Stimulated activated CD4-positive, alpha-beta T cell treated with anti-CD3 and anti-CD28 coated beads, Interleukin-1b, Interleukin-23, amount 100 ng/mL, for 24 hours (primary cell): ENCODE results near the gene PCED1B.

ENCODE experiments used
- DNase-seq, 4 experiments: peaks; one replicate each; pipeline ENCODE4 v3.0.0-alpha.2; 2020; ENCODE audit warnings: low read depth in 4 of 4, low spot score in 1 of 4

PCED1B gene

DNA sequence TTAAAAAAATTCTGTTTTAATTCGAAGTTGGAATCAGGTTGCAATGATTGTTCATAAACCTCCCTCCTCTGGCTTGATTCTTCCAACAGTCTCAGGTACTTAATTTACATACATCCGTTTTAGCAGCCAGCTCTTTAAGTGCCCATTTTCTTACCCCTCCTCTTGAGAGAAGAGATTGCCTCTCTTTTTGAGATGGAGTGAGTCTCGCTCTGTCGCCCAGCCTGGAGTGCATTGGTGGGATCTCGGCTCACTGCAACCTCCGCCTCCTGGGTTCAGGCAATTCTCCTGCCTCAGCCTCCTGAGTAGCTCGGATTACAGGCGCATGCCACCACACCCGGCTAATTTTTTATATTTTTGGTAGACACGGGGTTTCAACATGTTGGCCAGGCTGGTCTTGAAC is 146.8 kb downstream of the PCED1B start:
- DNase-seq: no peak

DNA sequence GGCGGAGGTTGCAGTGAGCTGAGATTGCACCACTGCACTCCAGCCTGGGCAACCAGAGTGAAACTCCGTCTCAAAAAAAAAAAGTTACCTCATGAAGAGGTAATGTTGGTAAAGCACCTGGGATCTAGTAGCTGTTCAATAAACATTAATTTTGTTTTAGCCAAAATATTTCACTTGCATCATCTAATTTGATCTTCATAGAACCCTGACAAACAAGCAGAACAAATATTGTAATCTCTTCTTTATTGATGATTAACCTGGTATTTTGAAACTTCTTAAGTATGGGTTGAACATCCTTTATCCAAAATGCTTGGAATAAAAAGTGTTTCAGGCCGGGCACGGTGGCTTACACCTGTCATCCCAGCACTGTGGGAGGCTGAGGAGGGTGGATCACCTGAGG is 149.4 kb downstream of the PCED1B start:
- no peak for DNase-seq

DNA sequence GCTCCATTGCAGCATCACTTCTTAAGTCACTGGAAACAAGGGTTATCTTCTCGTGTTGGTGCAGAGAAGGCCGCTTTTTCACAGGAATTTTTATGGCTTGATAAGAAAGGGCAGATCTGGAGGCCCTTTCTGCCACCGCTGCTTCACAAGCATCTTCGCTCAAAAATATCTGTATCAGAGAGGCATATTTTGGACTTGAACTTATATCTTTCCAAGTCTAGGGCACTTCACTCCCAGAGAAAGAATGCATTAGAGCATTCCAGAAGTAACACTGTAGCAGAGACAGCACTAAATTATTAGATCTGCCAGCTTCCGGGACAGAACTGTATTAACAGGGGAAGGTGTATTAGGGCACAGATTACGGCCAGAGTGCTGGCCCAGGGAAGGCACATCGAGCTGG is 152.0 kb downstream of the PCED1B start:
- no peak for DNase-seq

DNA sequence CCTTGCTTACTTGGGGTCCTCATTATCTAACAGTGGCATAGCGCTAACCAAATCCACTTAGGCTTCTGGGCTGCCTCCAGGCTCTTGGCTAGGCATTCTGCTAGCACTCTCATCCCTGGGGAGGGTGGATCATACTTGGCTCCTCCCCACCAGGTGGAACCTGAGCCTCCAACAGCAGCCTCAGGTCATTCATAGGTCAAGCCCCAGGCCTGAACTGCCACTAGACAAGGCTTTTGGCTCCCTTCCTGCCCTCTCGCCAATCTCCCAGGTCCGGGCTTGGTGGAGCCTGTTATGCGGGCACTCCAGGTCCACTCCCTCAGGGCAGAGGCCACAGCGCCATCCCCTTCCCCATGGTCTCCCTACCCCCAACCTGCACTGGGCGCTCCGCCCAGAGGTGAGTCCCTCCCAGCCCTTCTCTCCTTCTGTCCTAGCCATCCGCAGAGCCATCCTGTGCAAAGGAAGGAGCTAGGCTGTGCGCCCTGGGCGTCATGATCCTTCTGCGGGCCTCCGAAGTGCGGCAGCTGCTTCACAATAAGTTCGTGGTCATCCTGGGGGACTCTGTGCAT is 155.2 kb downstream of the PCED1B start:
- no peak for DNase-seq

DNA sequence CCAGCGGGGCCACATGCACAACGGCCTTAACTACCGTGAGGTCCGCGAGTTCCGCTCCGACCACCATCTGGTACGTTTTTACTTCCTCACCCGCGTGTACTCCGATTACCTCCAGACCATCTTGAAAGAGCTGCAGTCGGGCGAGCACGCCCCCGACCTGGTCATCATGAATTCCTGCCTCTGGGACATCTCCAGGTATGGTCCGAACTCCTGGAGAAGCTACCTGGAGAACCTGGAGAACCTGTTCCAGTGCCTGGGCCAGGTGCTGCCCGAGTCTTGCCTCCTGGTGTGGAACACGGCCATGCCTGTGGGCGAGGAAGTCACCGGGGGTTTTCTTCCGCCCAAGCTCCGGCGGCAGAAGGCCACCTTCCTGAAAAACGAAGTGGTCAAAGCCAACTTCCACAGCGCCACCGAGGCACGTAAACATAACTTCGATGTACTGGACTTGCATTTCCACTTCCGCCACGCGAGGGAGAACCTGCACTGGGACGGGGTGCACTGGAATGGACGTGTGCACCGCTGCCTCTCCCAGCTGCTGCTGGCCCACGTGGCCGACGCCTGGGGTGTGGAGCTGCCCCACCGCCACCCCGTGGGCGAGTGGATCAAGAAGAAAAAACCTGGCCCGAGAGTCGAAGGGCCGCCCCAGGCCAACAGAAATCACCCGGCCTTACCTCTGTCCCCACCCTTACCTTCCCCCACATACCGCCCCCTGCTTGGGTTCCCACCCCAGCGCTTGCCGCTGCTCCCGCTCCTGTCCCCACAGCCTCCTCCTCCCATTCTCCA is 156.0 kb downstream of the PCED1B start:
- no peak for DNase-seq

DNA sequence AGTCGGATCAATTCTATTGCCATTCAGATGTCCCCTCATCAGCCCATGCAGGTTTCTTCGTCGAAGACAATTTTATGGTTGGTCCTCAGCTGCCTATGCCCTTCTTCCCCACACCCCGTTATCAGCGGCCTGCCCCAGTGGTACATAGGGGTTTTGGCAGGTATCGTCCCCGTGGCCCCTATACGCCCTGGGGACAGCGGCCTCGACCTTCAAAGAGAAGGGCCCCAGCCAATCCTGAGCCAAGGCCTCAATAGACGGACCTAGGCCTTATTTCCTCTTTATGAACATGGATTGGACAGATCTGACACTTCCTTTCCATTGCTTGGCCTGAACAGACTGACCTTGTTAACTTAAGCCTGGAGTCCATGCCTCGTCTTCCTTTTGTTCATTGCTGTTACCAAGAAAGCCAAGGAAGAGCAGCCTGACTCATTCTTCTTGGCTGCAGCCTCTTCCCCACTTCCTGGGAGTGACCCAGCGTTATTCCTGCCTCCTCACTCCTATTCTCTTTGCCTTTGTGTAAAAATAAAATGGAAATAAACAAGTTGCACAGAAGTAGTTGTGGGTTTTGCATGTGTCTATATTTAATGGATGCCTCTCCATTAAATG is 156.8 kb downstream of the PCED1B start:
- DNase-seq: no peak

DNA sequence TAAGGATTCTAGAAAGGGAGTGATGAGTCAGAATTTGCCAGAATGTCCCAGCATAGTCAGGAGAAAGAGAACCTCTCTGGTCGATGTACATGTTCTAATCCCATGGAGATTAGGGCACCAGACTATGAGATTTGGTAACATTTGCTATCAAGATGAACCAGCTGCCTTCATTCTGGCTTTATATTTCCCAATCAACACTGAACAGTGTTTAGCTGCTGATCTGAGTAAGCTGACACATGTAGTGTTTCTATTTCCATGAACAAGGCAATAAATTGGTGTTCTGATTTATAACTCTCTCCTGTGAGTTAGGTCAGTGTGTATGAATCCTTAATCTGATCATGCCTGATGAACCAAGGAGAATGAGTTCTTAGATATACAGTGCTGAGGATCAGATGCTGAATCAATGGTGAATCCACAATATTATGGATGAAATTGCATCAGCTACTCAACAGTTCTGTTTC is 158.4 kb downstream of the PCED1B start:
- no peak for DNase-seq

DNA sequence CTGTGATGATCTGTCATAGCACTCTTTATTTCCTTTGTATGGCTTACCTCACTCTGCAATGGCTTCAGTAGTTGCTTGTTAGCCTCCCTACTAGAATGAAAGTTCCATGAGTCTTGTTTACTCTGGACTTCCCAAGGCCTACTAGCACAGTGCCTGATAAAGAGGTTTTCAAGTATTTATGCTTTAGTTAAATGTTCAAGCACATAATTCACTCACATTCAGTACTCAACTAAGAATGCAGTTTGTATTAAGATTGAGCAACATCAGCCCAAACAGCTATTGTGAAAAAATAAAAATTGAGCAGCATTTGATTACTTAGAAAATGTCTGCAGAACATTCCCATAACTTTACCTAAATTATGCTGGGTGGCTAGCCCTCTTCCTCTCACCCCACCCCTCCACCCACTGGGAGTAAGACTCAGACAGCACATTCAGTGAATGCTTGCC is 159.3 kb downstream of the PCED1B start:
- DNase-seq: no peak

DNA sequence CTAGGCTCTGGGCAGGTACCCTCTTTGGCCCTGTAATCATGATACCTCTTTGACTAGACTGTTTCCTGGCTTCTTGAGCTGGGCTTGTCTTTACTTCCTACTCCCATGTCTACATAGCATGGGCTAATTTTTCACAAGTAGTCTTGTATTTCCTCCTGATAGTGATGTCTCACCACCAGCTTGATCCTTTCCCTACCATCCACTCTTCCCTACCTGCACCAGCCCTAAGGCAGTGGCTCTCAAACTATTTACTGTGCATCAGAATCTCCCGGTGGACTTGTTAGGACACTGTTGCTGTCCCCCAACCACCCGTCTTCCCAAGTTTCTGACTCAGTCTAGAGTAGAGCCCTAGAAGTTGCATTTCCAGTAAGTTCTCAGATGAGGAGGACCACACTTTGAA is 163.0 kb downstream of the PCED1B start:
- no peak for DNase-seq

DNA sequence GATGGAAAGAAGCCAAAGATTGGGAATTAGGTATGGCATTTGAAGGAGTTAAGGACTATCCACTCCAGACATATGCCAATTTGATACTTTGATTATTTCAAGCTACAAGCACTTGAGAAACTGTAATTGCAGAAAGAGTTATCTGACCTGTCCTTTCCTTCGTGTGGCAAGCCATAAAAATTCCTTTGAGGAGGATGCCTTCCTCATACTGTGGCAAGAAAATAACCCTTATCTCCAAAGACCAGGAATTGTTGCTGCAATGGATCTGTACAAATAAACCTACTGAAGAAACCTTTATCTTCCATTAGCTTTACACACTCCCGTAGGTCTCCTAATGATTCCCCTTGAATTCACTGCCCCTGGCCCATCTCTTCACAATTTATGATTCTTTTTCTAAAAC is 165.4 kb downstream of the PCED1B start:
- DNase-seq: no peak

DNA sequence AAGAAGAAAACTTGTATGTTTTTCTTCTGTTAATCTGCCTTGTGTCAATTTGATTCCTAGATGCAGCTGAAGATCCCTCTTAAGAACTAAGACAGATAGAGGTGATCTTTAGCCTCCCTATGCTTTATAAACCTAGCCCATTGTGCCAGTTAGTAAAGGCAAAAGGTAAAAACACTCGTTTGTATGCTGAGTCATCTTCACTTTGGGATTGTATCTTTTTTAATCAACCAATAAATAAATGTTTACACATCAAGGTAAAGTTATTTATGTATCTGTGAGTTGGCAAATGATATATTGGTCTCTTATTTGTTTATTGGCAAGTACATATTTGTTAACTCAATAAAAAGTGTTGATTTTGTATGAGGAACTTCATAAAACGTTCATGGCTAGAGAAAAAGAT is 166.2 kb downstream of the PCED1B start:
- DNase-seq: no peak

DNA sequence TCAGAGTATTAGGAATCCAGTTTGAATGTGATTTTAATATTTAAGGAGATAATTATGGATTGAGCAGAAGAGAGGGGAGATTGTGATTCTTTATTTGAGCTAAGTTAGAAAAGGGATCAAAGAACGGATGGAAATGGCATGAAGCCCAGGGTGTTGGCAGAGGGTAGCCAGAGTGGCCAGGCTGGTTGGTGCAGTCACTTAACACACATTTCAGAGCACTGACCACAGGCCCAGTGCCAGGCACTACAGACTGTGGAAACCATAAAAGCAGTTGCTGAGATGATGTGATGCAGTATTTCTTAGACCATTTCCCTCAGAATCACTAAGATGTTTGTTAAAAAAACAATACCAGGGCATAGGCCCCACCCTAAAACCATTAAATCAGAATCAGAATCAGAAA is 168.0 kb downstream of the PCED1B start:
- no peak for DNase-seq

DNA sequence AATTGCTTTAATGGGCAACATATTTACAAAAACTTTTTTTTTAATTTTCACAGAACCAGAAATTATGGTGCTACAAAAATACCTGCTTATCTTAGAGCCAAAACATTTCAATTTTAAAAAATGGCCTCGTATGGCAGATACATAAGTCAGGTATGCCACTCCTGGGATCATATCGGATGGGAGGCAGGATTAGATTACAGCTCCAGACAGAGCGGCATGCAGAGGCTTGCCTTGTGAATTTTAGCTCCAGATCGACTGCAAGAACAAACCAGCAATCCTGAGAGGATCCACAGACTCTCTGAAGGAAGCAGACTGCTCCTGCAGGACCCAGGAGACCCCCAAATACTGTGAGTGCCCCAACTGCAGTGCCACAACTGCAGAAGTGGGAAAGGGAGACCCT is 169.7 kb downstream of the PCED1B start:
- DNase-seq: no peak

DNA sequence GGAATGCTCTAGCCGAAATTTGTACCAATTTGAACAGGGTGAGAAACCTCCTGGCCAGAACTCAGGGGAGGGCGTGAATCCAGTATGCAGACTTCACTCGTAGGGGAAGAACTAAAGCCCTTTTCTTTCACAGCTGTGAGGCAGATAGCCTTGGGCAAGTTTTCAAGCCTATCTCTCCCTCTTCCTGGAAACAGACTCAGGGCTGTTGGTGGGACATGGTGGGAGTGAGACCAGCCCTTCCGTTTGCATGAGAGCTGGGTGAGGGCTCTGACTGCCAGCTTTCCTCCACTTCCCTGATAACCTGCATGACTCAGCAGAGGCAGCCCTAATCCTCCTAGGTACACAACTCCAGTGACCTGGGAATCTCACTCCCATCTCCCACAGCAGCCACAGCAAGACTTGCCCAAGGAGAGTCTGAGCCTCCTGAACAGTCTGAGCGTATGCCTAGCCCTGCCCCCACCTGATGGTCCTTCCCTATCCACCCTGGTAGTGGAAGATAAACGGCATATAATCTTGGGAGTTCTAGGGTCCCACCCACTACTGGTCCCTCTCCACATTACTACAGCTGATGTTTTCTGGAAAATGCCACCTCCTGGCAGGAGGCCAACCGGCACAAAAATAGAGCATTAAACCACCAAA is 170.4 kb downstream of the PCED1B start:
- no peak for DNase-seq

DNA sequence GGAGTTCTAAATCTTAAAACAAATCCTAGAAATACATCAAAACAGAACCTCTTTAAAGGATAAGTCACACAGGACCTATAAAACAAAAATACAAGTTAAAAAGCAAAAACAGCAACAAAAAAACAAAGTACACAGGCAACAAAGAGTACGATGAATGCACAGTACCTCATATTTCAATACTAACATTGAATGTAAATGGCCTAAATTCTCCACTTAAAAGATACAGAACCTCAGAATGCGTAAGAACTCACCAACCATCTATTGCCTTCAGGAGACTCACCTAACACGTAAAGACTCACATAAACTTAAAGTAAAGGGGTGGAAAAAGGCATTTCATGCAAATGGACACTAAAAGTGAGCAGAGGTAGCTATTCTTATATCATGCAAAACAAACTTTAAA is 172.5 kb downstream of the PCED1B start:
- DNase-seq: no peak

DNA sequence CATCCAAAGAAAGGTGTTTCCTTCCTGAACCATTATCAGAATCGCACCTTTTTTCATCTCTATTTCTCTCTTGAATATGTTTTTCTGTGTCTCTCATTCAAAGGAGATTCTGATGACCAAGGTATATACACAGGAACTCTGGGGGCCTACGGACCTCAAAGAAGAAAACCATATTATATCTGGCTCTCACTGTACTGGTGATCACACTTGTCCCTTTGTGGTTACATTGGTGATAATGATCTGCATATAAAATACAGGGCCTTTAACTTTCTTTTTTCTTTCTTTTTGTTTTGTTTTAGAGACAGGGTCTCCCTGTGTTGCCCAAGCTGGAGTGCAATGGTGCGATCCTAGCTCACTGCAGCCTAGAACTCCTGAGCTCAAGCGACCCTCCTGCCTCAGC is 185.5 kb downstream of the PCED1B start:
- DNase-seq: no peak

DNA sequence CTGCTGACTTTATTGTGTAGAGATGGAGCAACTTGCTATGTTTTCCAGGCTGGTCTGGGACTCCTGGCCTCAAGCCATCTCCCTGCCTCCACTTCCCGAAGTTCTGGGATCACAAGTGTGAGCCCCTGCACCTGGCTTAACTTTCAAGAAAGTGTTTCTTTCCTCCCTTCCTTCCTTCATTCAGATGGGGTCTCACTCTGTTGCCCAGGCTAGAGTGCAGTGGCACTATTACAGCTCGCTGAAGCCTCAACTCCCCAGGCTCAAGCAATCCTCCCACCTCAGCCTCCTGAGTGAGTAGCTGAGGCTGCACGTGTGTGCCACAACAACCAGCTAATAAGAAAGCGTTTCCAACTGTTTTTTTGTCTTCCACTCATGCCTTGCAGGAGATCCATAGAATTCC is 186.0 kb downstream of the PCED1B start:
- DNase-seq: no peak

DNA sequence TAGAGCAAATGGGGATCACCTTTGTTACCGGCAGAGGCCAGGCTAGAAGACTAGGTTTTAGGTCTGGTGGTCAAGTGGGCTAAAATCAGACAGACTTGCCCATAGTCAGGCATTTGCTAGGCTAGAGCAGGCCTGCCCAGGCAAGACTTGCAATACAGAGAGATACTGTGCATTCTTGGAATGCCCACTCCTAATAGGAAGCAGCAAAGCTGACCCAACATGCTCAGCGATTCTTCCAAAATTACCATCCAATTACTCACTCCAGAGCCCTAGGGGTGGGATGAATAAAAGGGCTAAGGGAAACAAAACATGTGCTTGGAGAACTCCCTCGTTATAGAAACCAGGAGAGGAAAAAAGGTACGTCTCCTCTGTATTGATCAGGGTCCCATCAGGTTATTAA is 188.2 kb downstream of the PCED1B start:
- DNase-seq: no peak

DNA sequence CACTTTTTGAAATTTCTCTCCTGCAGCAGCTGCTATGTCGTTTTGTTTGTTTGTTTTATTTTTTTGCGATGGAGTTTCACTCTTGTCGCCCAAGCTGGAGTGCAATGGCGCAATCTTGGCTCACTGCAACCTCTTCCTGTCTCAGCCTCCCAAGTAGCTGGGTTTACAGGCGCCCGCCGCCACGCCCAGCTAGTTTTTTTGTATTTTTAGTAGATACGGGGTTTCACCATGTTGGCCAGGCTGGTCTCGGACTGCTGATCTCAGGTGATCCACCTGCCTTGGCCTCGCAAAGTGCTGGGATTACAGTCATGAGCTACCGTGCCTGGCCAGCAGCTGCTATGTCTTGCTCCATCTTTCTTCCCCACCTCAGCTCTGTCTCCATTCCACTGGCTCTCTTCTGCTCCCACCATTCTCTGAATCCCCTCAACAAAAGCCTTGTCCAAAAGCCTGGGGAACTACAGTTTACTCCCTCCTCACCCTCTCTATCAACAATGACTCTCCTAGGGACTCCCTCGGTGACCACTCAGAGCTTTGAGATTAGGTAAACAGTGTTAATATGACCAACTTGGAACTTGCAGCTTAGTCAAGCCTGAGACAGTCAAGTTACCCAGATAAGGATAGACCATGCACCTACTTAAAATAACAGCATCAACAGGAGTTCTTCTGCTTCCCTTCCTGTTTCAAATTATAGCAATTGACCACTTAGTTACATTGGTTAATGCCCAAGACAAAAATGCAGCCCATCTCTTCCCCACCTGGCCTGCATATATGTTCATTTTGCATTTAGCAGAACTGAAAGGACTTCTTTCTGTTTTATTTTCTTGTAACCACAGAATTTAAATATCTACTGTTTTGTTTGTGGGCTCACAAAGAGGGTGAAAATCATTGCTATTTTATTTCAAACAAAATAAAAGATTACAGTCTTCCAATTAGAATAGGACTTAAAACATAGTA is 189.4 kb downstream of the PCED1B start:
- no peak for DNase-seq

DNA sequence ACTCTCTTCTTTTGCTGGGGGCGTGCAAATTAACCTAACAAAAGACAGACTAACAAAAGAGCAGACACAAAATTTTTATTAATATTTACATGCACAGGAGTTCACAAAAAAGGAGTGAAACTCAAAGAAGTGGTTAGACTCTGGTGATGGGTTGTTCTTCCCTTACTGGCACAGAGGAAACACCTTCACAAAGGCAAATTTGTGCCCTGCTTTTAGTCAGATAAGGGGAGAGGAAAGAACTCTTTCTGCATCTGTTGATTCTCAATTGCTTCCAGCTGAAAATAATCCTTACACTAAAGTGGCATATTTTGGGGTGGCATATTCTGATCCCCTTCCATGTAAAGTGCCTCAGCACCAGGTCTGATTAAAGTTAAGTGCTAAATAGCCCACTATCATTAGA is 190.5 kb downstream of the PCED1B start:
- DNase-seq: no peak
